K562 (cell line): Measurements from ENCODE around the gene DOCK1. TPM values are rescaled to one million over a fixed set of nuclear protein-coding genes. Genes with fewer than 3 reads are reported as not detected.

Experiments
- ATAC-seq: fragments of 200-7000 bp; cut with Tn5 transposase; 3 replicates; pipeline ENCODE4 v1.9.1; 2020; ENCODE audit warnings: moderate library complexity
- BruUV-seq: library from RNA; stranded (reverse); fragments of 400-500 nt; replicated peaks from 2 replicates; lab custom pipeline; 2021; lab: Mats Ljungman, UMichigan
- CTCF ChIA-PET: fragments of 300-600 bp; formaldehyde crosslinking; extraction: SDS; loops from one replicate; lab custom pipeline; 2021; ENCODE audit warnings: low intra/inter-chr PET ratio; lab: Yijun Ruan, JAX
- POLR2A ChIA-PET: fragments of 300-600, 350-650 bp; sonication (Branson Sonifier 250); formaldehyde crosslinking; extraction: SDS; loops from one replicate; lab custom pipeline; 2021; ENCODE audit warnings: antibody characterized with exemption, inconsistent platforms; lab: Yijun Ruan, JAX
- DNase-seq, 4 experiments: peaks; one replicate each; pipeline versions ENCODE4 v3.0.0 to v3.0.0-alpha.2; 2011 to 2018; ENCODE audit warnings: low spot score in 3 of 4, mixed read lengths in 3 of 4; ENCODE audit errors: extremely low read depth in 1 of 4
- FAIRE-seq: peaks from 2 replicates; lab custom pipeline; 2011; peaks lifted over from hg19 to GRCh38; lab: Jason Lieb, UNC
- H2AFZ ChIP-seq: 2 replicates; pipeline ENCODE4 v1.6.0; 2011; ENCODE audit warnings: low read depth, low read length, control low read depth, inconsistent platforms
- H3K27ac ChIP-seq: fragments of 200-600 bp; 3 replicates; pipeline ENCODE4 v1.8.0; 2011; ENCODE audit warnings: low read depth, mild to moderate bottlenecking, control low read depth, inconsistent platforms, low read length, moderate library complexity, mixed read lengths; ENCODE audit errors: extremely low read depth
- H3K27me3 ChIP-seq, 2 experiments: fragments of 300-600 bp in 1 of 2; 2 replicates in 1 of 2; 3 replicates in 1 of 2; pipeline versions ENCODE4 v1.6.0 to v1.8.0; 2011; ENCODE audit warnings: inconsistent platforms in 2 of 2, low read length in 2 of 2, mild to moderate bottlenecking in 1 of 2, mixed read lengths in 1 of 2, moderate library complexity in 1 of 2; ENCODE audit not compliant: control insufficient read depth in 2 of 2, insufficient read depth in 2 of 2
- H3K36me3 ChIP-seq: fragments of 300-600 bp; 3 replicates; pipeline ENCODE4 v1.8.0; 2011; ENCODE audit warnings: mild to moderate bottlenecking, low read length, inconsistent platforms; ENCODE audit not compliant: control insufficient read depth, insufficient read depth
- H3K4me1 ChIP-seq, 2 experiments: fragments of 200-600 bp in 1 of 2; replicated peaks in 1 of 2; 2 replicates in 1 of 2; 3 replicates in 1 of 2; pipeline versions ENCODE4 v1.5.1 to v1.8.0; 2011; ENCODE audit warnings: inconsistent platforms in 2 of 2, low read length in 2 of 2, mild to moderate bottlenecking in 1 of 2, mixed read lengths in 1 of 2, moderate library complexity in 1 of 2; ENCODE audit not compliant: control insufficient read depth in 2 of 2, insufficient read depth in 2 of 2
- H3K4me2 ChIP-seq: 2 replicates; pipeline ENCODE4 v1.6.1; 2011; ENCODE audit warnings: low read length, control low read depth, inconsistent platforms, mixed read lengths; ENCODE audit not compliant: insufficient read depth
- H3K4me3 ChIP-seq: fragments of 200-600 bp; sonication (generic), shearing (Covaris generic); 2 replicates; pipeline ENCODE4 v1.5.1; 2016; ENCODE audit warnings: control low read depth, inconsistent platforms
- H3K79me2 ChIP-seq: fragments of 200-600 bp; 3 replicates; pipeline ENCODE4 v1.8.0; 2011; ENCODE audit warnings: low read length, inconsistent platforms; ENCODE audit not compliant: control insufficient read depth, insufficient read depth
- H3K9ac ChIP-seq, 2 experiments: 2 replicates each; pipeline versions ENCODE4 v1.6.0 to v1.6.1; 2011; ENCODE audit warnings: low read depth in 2 of 2, low read length in 2 of 2, control low read depth in 1 of 2, inconsistent platforms in 1 of 2, mild to moderate bottlenecking in 1 of 2, mixed read lengths in 1 of 2; ENCODE audit not compliant: insufficient read depth in 1 of 2
- H3K9me1 ChIP-seq: one replicate; pipeline ENCODE4 v1.6.0; 2011; ENCODE audit warnings: inconsistent platforms, mild to moderate bottlenecking, low read length, moderate library complexity; ENCODE audit not compliant: control insufficient read depth, insufficient read depth
- H3K9me3 ChIP-seq: replicated peaks from 2 replicates; pipeline ENCODE4 v1.5.1; 2011; ENCODE audit warnings: low read depth, low read length, inconsistent platforms; ENCODE audit not compliant: control insufficient read depth, insufficient read depth
- H4K20me1 ChIP-seq: replicated peaks from 2 replicates; pipeline ENCODE4 v1.6.1; 2011; ENCODE audit warnings: low read length, inconsistent platforms, mixed read lengths; ENCODE audit not compliant: control insufficient read depth, insufficient read depth
- KLF6 ChIP-seq: fragments of 250-450 bp; sonication (Bioruptor Pico); IDR thresholded peaks from 2 replicates; pipeline ENCODE4 v1.4.0; 2020; ENCODE audit warnings: mild to moderate bottlenecking, moderate library complexity, borderline replicate concordance
- NONO ChIP-seq, 2 experiments: fragments of 200-400 bp in 1 of 2; fragments of 450-650 bp in 1 of 2; formaldehyde crosslinking in 1 of 2; IDR thresholded peaks; 2 replicates each; pipeline ENCODE4 v1.6.1; 2017; ENCODE audit warnings: low read depth in 2 of 2, mild to moderate bottlenecking in 2 of 2, moderate library complexity in 2 of 2, low read length in 1 of 2
- WGBS: fragments of 100-300 bp; shearing (Covaris generic); methylation state at CpG from one replicate; pipeline ENCODE4 v1.1.6; 2016; ENCODE audit warnings: low coverage, mixed read lengths; ENCODE audit not compliant: insufficient coverage; ENCODE audit errors: missing lambda C conversion rate; 5-methylcytosine and 5-hydroxymethylcytosine counted together
- in situ Hi-C: fragments of 300-500 bp; cut with MboI; formaldehyde crosslinking; loops from 4 replicates; pipeline ENCODE4 v1.15.0; 2018; ENCODE audit warnings: inconsistent platforms, mixed read lengths
- intact Hi-C: fragments of 100-400 bp; cut with micrococcal nuclease; formaldehyde crosslinking; loops from 2 replicates; pipeline ENCODE4 v1.14.2; 2022
- polyA plus RNA-seq, 8 experiments: library from polyadenylated mRNA; depleted of rRNA in 4 of 8; stranded (reverse) in 5 of 8; unstranded in 3 of 8; fragments of >200 nt; fragmentation: Nextera tagmentation in 2 of 8; fragmentation: Illumina TruSeq in 1 of 8; extraction: Ambion mirVana in 2 of 8; extraction: Trizol in 1 of 8; gene quantifications; 2 replicates each; pipeline versions ENCODE4 v1.2.1 to v1.2.3, GENCODE V29; 2011 to 2014; ENCODE audit warnings: inconsistent platforms in 1 of 8, missing spikeins in 1 of 8
- total RNA-seq, 7 experiments: library from RNA; depleted of rRNA in 6 of 7; stranded (reverse); fragments of >200 nt in 6 of 7; fragmentation: Illumina TruSeq in 2 of 7; extraction: Trizol in 2 of 7; gene quantifications; 2 replicates each; pipeline versions ENCODE4 v1.2.1 to v1.2.3, GENCODE V29; 2011 to 2021; ENCODE audit warnings: low replicate concordance in 1 of 7
- TF ChIP-seq, protein P1 (sequence below): fragments of 200-800 bp; sonication (Bioruptor generic); IDR thresholded peaks from 2 replicates; pipeline ENCODE4 v1.6.1; 2017; ENCODE audit warnings: missing genetic modification characterization, missing compliant biosample characterization

DOCK1 gene
- total and polyA plus RNA-seq, 9 of the 15 experiments (the other 6 are each of a cell fraction or from before 2014, with no cell fraction given), result 0.31 TPM; not detected in 8

DNA sequence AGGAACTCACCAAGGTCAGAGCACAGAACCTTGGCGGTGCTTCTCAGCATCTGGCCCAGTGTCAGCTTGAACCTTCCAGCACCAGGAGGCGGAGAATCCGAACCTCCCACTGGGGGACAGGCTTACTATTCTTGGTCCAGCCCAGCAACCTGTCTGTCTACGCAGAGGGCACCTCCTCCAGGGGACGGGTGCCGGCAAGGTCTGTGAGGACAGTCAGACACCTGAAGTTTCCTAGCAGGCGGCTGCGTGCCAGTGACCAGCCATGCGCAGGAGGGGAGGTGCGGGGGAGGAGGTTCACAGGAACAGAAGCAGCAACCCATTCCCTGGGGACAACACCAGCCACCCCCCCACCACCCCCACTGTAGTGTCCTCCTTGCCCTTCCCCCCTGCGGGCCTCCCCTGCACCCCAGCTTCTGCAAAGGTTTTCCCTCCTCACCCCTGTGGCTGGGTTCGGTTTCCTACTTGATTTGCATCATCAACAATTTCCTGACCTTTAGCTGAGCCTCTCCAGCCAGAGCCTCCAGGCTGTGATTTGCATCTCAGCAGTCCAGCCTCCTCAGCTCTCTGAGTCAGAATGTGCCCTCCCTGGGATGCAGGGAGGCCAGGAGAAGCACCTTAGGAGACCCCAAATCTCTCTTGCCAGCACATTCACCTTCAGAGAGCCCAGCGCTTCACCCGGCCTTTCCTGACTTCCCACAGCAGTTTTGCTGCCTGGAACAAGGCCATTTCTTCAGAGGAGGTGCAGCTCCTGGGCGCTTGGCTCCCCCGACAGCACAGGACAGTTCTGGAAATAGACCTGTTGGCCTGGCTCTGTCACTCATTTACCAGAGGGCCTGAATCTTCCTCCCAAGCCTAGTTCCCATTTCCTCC is 536.4 kb downstream of the DOCK1 start:
- no peak for ATAC-seq
- Histone ChIP-seq H3K27me3 (no peaks in the 10 kb centered on the region; a peak in 1 of 5 replicates), H3K9me1 (no peaks in the 10 kb centered on the region), H3K4me3 (no peak overlapping the region), H4K20me1 (no peaks in the 10 kb centered on the region), H3K9ac (no peak overlapping the region), H3K27ac (no peak overlapping the region), H3K4me1 (no peaks in the 10 kb centered on the region; a peak in 1 of 5 replicates), H3K4me2 (no peak overlapping the region), H3K79me2 (no peaks in the 10 kb centered on the region), H3K36me3 (no peaks in the 10 kb centered on the region), H2AFZ (no peak overlapping the region), H3K9me3 (no peaks in the 10 kb centered on the region)
- CTCF ChIA-PET, result interaction anchor here (0.5 kb wide), 1 partner anchor 209 kb away, joined by 5 read pairs; no protein-coding TSS in a partner anchor
- 0% methylated on average over 9 of the region's 16 CpGs for WGBS
- DNase-seq, result no peak
- no TSS peak for BruUV-seq
- no peak for FAIRE-seq
- POLR2A ChIA-PET, result no interaction called here
- intact Hi-C loops, result no loop called here
- TF ChIP-seq NONO (IDR thresholded peaks at IDR 0.05; ENCODE audit: low read depth in 2 of 2, low read length in 1 of 2) (no peak), KLF6 (CRISPR knock-in tag) (no peak)
- TF ChIP-seq, protein P1, sequence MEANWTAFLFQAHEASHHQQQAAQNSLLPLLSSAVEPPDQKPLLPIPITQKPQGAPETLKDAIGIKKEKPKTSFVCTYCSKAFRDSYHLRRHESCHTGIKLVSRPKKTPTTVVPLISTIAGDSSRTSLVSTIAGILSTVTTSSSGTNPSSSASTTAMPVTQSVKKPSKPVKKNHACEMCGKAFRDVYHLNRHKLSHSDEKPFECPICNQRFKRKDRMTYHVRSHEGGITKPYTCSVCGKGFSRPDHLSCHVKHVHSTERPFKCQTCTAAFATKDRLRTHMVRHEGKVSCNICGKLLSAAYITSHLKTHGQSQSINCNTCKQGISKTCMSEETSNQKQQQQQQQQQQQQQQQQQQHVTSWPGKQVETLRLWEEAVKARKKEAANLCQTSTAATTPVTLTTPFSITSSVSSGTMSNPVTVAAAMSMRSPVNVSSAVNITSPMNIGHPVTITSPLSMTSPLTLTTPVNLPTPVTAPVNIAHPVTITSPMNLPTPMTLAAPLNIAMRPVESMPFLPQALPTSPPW (CRISPR knock-in tag), result no peak
- in situ Hi-C loops, result no loop called here
